Dendritic cell treated with granulocyte-macrophage colony-stimulating factor and Interleukin-4, amounts not matched to agents 40 ng/mL and 50 ng/mL, for 4 days (primary cell): ENCODE measurements around the gene OR10K2.
"Not testable (repeated sequence)": the region's sequence is repeated elsewhere in the genome, so short reads cannot be mapped to it uniquely, and the experiment has no call there.

Experiments
- H3K27ac Mint-ChIP-seq: one replicate; pipeline ENCODE4 v1.8.0; 2022; ENCODE audit warnings: mild to moderate bottlenecking, mixed read lengths
- H3K27me3 Mint-ChIP-seq: one replicate; pipeline ENCODE4 v1.8.0; 2022; ENCODE audit warnings: mild to moderate bottlenecking, mixed read lengths
- H3K36me3 Mint-ChIP-seq: one replicate; pipeline ENCODE4 v1.8.0; 2022; ENCODE audit warnings: low read depth, mixed read lengths
- H3K4me1 Mint-ChIP-seq: one replicate; pipeline ENCODE4 v1.8.0; 2022; ENCODE audit warnings: low read depth, mixed read lengths
- H3K4me3 Mint-ChIP-seq: one replicate; pipeline ENCODE4 v1.8.0; 2022; ENCODE audit warnings: mild to moderate bottlenecking, moderate library complexity, mixed read lengths
- H3K9me3 Mint-ChIP-seq: one replicate; pipeline ENCODE4 v1.8.0; 2022; ENCODE audit warnings: mixed read lengths
- intact Hi-C: fragments of 100-400 bp; cut with micrococcal nuclease; formaldehyde crosslinking; loops from one replicate; pipeline ENCODE4 v1.15.0; 2022

Gene OR10K2

DNA sequence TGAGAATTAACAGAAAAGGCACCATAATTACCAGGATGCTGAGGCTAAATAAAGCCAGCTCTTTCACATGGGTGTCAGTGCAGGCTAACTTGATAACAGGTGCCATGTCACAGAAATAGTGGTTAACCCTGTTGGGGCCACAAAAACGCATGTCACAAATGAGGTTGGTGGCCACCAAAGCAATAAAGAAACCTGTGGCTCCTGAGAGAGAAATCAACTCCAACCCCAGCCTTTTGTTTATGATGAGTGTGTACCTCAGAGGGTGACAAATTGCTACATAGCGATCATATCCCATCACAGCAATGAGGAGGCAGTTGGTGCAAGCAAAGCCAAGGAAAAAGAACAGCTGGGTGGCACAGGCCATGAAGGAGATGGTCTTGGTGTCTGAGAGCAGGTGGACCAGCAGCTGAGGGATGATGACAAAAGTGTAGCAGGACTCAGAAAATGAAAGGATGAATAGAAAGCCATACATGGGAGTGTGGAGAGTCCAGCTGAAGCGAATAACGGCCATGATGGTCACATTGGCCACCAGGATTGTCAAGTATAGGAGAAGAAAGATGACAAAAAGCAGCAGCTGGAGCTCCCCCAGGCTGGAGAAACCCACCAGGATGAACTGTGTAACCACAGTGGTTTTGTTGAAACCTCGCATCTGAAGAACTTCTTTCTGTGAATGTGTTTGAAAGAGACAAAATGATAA lies 27.1 kb downstream of the OR10K2 start, which contains the start of gene OR10T2:
TSS of gene OR10T2 (minus strand) at position 649 of the 697 bp plus-strand sequence. CDS start at position 649, 0 bp downstream.
- Mint-ChIP-seq H3K9me3 (no peaks in the 10 kb centered on the region), H3K4me1 (peaks cover 5% of the 10 kb centered on the region), H3K27me3 (peaks cover 3% of the 10 kb centered on the region), H3K27ac (no peak within 1 kb of the TSS), H3K36me3 (no peaks in the 10 kb centered on the region), H3K4me3 (no peak within 1 kb of the TSS)
- intact Hi-C loops, result no loop called here

DNA sequence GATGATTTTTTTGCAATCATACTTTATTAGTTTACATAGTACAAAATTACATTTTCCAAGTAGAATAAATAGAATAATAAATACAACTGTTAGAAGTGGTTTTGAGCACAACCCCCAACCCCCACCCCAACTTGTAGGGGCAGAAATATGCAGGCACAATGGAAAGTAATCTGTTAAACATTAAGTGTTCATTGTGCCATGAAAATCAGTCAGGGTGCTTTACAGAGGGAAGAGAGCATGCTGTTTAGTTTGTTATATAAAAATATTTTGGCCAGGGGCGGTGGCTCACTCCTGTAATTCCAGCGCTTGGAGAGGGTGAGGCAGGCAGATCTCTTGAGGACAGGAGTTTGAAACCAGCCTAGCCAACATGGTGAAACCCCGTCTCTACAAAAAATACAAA lies 29.4 kb downstream of the OR10K2 start:
- Mint-ChIP-seq H3K36me3 (no peaks in the 10 kb centered on the region), H3K27me3 (peaks cover 3% of the 10 kb centered on the region), H3K4me3 (no peak overlapping the region), H3K4me1 (peaks cover 5% of the 10 kb centered on the region), H3K9me3 (no peaks in the 10 kb centered on the region), H3K27ac (no peak overlapping the region)
- intact Hi-C loops, result no loop called here

DNA sequence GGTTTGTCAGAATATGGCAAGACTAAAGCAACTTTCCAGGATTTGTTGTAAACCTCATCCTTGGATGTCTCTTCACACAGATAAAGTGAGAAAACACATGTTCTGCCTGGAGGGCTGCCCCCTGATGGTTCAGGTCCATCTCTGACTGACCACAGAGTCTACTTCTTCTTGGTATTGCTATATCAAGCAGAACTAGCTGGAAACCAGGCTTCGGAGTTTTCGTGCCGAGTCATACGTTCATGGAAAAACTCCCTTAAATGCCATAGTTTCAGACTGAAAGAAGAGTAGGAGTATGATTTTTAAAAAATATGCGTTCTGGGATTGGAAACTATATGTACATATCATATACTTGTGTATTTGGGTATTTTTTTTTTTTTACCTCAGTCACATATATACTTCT lies 32.6 kb downstream of the OR10K2 start:
- intact Hi-C loops, result no loop called here
- Mint-ChIP-seq H3K4me1 (peaks cover 5% of the 10 kb centered on the region), H3K36me3 (no peaks in the 10 kb centered on the region), H3K27me3 (no peaks in the 10 kb centered on the region), H3K27ac (no peak overlapping the region), H3K9me3 (no peaks in the 10 kb centered on the region), H3K4me3 (no peak overlapping the region)

DNA sequence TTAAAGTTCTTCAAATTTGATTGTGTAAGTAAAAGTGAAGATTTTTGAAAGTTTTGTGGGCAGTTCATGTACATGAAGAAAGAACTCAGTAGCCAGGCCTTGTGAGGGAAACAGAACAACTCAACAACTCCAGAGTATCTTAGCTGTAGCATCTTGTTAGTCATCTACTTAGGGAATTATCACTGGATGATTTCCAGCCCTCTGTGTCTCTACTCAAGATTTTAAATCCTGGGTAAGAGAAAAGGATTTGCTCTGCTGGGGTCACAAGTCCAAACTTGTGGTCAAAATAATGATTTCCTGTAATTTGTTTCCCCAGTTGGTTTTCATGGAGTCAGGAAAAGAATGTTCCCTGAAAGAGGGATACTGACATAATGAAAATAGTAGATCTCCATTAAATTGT lies 34.9 kb downstream of the OR10K2 start:
- H3K36me3 Mint-ChIP-seq, result no peaks in the 10 kb centered on the region
- no peaks in the 10 kb centered on the region for H3K27me3 Mint-ChIP-seq
- H3K4me3 Mint-ChIP-seq, result no peak overlapping the region
- H3K27ac Mint-ChIP-seq, result no peak overlapping the region
- intact Hi-C loops, result no loop called here
- peaks cover 5% of the 10 kb centered on the region for H3K4me1 Mint-ChIP-seq
- no peaks in the 10 kb centered on the region for H3K9me3 Mint-ChIP-seq

DNA sequence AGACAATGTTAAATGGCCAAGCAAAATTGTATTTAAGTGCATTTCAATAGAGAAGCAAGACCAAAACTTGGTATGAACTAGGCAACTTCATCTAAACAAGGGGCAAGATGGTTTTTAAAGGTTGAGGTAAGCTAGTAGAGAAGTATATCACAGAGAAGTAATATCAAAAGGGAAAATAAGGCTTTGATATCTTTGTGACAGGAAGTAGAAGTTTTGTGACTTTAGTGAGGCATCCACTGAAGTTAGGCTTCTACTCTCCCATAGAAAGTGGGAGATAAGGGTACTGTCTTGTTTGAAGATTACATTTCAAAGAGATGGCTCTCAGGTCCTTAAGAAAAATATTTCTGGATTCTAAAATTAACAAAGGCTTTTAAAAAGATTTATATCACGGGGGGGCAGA lies 35.7 kb downstream of the OR10K2 start:
- no peak overlapping the region for H3K27ac Mint-ChIP-seq

DNA sequence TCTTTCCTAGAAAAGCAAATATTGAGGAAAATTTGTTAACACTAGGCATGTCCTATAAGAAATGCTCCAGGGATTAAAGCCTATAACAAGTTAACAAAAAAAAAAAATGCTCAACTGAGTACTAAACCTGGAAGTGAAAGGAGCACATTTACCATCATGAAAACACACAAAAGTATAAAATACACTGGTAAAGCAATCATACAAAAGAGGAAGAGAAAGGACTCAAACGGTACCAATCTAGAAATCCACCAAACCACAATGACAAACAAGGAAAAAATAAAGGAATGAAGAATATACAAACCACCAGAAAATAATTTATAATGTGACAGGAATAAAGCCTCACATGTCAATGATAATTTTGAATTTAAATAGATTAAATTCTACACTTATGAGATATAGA lies 51.2 kb downstream of the OR10K2 start:
- no peak overlapping the region for H3K27ac Mint-ChIP-seq
- H3K27me3 Mint-ChIP-seq, result peaks cover 6% of the 10 kb centered on the region
- peaks cover 16% of the 10 kb centered on the region for H3K36me3 Mint-ChIP-seq
- intact Hi-C loops, result no loop called here
- no peak overlapping the region for H3K4me3 Mint-ChIP-seq
- peaks cover 22% of the 10 kb centered on the region for H3K4me1 Mint-ChIP-seq
- peaks cover 29% of the 10 kb centered on the region for H3K9me3 Mint-ChIP-seq

More for the DNA sequence above, 35.7 kb downstream of the OR10K2 start:
- Mint-ChIP-seq H3K4me3 (no peak overlapping the region), H3K36me3 (no peaks in the 10 kb centered on the region), H3K9me3 (no peaks in the 10 kb centered on the region), H3K27me3 (no peaks in the 10 kb centered on the region), H3K4me1 (peaks cover 1% of the 10 kb centered on the region)
- intact Hi-C loops, result no loop called here

DNA sequence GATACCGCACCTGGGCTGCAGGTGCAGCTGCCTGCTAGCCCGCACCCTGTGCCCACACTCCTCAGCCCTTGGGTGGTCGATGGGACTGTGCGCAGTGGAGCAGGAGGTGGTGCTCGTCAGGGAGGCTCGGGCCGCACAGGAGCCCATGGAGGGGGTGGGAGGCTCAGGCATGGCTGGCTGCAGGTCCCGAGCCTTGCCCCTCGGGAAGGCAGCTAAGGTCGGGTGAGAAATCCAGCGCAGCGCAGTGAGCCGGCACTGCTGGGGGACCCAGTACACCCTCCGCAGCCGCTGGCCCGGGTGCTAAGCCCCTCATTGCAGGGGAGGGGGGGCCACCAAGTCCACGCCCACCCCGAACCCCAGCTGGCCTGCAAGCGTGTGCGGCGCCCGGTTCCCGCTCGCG lies 51.9 kb downstream of the OR10K2 start:
- H3K4me3 Mint-ChIP-seq, H3K27ac Mint-ChIP-seq, intact Hi-C loops, H3K27me3 Mint-ChIP-seq: not testable (repeated sequence)
- Mint-ChIP-seq H3K9me3 (peaks cover 29% of the 10 kb centered on the region), H3K4me1 (peaks cover 22% of the 10 kb centered on the region), H3K36me3 (peaks cover 16% of the 10 kb centered on the region)

DNA sequence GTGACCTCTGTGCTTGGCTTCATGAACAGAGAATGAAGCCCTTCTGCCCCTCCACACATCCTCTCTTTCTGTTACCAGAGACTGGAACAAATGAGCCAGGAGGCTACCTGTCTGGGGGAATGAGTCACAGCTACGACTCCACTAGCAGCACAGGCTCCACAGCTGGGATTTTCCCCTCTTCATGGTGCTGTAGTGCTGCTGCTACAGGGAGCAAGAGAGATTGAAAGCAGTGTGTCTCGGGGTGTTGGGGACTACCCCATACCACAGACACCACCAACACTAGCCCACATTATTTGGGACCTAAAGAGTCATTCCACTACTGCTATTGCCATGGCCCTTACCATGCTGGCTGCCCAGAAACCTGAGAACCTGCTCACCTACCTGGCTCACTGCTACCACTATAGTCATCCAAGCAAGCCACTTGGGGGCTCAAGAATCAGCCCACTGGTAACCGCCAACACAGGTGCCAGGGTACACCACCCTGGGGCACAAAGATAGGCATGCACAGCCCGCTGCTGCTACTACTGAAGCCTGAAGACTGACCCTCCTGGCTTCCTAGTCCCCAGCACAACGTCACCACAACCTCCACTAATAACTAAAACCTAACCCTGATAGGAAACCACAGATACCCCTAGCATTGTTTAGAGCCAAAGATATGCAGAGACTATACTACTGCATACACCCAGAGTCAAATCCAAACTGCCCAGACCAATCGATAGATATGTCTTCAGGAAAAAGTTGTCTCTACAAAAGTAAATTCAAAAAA lies 54.7 kb downstream of the OR10K2 start:
- H3K36me3 Mint-ChIP-seq, result peaks cover 19% of the 10 kb centered on the region
- intact Hi-C loops, result no loop called here

More for the DNA sequence above, 54.7 kb downstream of the OR10K2 start:
- peaks cover 34% of the 10 kb centered on the region for H3K9me3 Mint-ChIP-seq
- peaks cover 6% of the 10 kb centered on the region for H3K27me3 Mint-ChIP-seq
- no peak overlapping the region for H3K4me3 Mint-ChIP-seq
- peaks cover 19% of the 10 kb centered on the region for H3K4me1 Mint-ChIP-seq
- H3K27ac Mint-ChIP-seq, result no peak overlapping the region
